Activated CD4-positive, alpha-beta memory T cell treated with anti-CD3 and anti-CD28 coated beads for 36 hours (primary cell): ENCODE data around the gene SMURF1. TPM values are rescaled to one million over a fixed set of nuclear protein-coding genes. Genes with fewer than 3 reads are reported as not detected.
"Not testable (repeated sequence)": the region's sequence is repeated elsewhere in the genome, so short reads cannot be mapped to it uniquely, and the experiment has no call there.

Experiments used
- CTCF ChIA-PET: fragments of 350-600 bp; sonication (Branson Sonifier 250); formaldehyde crosslinking; loops from one replicate; lab custom pipeline; 2021; ENCODE audit warnings: antibody characterized with exemption, inconsistent platforms; lab: Charles Lee
- POLR2A ChIA-PET: fragments of 350-600 bp; sonication (Branson Sonifier 250); formaldehyde crosslinking; loops from one replicate; lab custom pipeline; 2021; ENCODE audit warnings: antibody characterized with exemption; lab: Charles Lee
- DNase-seq: peaks from one replicate; pipeline ENCODE4 v3.0.0-alpha.2; 2020
- H3K27ac Mint-ChIP-seq: one replicate; pipeline ENCODE4 v1.8.0; 2021; ENCODE audit warnings: mixed read lengths
- H3K27me3 Mint-ChIP-seq: one replicate; pipeline ENCODE4 v1.8.0; 2021; ENCODE audit warnings: mixed read lengths
- H3K36me3 Mint-ChIP-seq: one replicate; pipeline ENCODE4 v1.8.0; 2021; ENCODE audit warnings: mixed read lengths
- H3K4me1 Mint-ChIP-seq: one replicate; pipeline ENCODE4 v1.8.0; 2021; ENCODE audit warnings: low read depth, mixed read lengths
- H3K4me3 Mint-ChIP-seq: one replicate; pipeline ENCODE4 v1.8.0; 2021; ENCODE audit warnings: mild to moderate bottlenecking, mixed read lengths
- H3K9me3 Mint-ChIP-seq: one replicate; pipeline ENCODE4 v1.8.0; 2021; ENCODE audit warnings: mixed read lengths
- intact Hi-C: fragments of 100-400 bp; cut with micrococcal nuclease; formaldehyde crosslinking; loops from one replicate; pipeline ENCODE4 v1.15.1; 2023
- total RNA-seq, 2 experiments: library from RNA; stranded (reverse); gene quantifications; one replicate each; pipeline ENCODE4 v1.2.3, GENCODE V29; 2021

SMURF1 gene
- total RNA-seq, 2 experiments from 2014 or later = 14.0 to 16.2 TPM

DNA sequence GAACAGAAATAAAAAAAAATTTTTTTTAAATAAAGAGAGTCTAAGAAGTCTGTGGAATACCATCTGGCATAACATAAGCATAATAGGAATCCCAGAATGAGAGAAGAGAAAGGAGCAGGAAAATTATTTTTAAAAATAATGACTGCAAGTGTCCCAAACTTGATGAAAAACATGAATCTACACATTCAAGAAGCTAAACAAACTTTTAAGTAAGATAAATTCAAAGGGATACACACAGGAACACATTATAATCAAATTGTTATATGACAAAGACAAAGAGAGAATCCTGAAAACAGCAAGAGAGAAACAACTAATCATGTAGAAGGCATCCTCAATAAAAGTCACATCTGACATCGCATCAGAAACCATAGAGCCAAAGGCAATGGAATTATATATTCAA lies 30.9 kb downstream of the SMURF1 start:
- H3K4me3 Mint-ChIP-seq = no peak overlapping the region
- H3K36me3 Mint-ChIP-seq = peaks cover 8% of the 10 kb centered on the region
- H3K27ac Mint-ChIP-seq = no peak overlapping the region
- DNase-seq = no peak
- H3K9me3 Mint-ChIP-seq = peaks cover 12% of the 10 kb centered on the region
- H3K27me3 Mint-ChIP-seq = no peaks in the 10 kb centered on the region
- CTCF ChIA-PET = no interaction called here
- intact Hi-C loops = no loop called here
- POLR2A ChIA-PET = no interaction called here
- H3K4me1 Mint-ChIP-seq = peaks cover 59% of the 10 kb centered on the region

DNA sequence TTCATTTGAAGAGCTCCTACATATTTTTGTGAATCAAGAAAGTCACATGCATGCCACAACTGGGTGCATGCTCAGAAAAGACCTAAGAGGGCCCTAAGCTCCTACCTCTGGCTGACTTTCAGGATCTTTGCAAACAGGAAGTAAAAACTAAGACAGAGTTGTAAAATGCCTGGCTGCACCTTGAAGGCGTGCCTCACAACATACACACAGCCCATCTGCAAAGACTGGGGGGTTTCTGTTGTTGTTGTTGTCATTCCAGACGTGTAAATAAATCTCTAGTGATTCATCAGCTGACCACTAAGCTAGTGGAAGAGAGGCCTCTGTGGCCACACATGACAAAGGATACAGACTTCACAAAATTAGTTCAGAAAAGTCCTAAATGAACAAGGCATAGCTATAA lies 31.8 kb downstream of the SMURF1 start:
- intact Hi-C loops = no loop called here
- no peak for DNase-seq
- Mint-ChIP-seq H3K27me3 (no peaks in the 10 kb centered on the region), H3K4me1 (peaks cover 64% of the 10 kb centered on the region), H3K9me3 (peaks cover 10% of the 10 kb centered on the region), H3K27ac (no peak overlapping the region), H3K36me3 (peaks cover 7% of the 10 kb centered on the region), H3K4me3 (no peak overlapping the region)
- POLR2A ChIA-PET = interaction anchor here (1.5 kb wide), 1 partner anchor 30 kb away, joined by 3 read pairs; no protein-coding TSS in a partner anchor
- CTCF ChIA-PET = no interaction called here

DNA sequence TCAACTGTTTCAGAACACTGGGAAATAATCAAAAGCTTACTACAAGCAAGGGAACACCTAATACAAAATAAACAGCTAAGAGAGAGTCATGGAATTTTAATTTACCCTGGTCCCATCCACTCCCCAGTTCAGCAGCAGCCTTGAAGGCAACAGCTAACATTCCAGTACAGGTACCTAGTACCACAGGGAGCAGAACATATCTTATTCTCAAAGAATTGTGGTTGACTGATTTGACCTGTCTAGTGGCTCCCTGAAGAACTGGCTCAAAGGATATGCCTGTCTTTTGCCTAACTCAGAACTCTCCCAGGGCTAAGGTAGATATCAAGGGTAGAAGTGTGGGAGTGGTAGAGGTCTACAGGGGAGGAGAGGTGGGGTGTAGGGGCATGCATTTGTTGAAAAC lies 32.3 kb downstream of the SMURF1 start:
- Mint-ChIP-seq H3K27me3 (no peaks in the 10 kb centered on the region), H3K4me1 (peaks cover 68% of the 10 kb centered on the region), H3K27ac (no peak overlapping the region), H3K4me3 (no peak overlapping the region), H3K36me3 (peaks cover 7% of the 10 kb centered on the region), H3K9me3 (peaks cover 6% of the 10 kb centered on the region)
- DNase-seq = no peak
- intact Hi-C loops = no loop called here
- POLR2A ChIA-PET = interaction anchor here (1.5 kb wide), 1 partner anchor 31 kb away, joined by 3 read pairs; no protein-coding TSS in a partner anchor
- CTCF ChIA-PET = no interaction called here

DNA sequence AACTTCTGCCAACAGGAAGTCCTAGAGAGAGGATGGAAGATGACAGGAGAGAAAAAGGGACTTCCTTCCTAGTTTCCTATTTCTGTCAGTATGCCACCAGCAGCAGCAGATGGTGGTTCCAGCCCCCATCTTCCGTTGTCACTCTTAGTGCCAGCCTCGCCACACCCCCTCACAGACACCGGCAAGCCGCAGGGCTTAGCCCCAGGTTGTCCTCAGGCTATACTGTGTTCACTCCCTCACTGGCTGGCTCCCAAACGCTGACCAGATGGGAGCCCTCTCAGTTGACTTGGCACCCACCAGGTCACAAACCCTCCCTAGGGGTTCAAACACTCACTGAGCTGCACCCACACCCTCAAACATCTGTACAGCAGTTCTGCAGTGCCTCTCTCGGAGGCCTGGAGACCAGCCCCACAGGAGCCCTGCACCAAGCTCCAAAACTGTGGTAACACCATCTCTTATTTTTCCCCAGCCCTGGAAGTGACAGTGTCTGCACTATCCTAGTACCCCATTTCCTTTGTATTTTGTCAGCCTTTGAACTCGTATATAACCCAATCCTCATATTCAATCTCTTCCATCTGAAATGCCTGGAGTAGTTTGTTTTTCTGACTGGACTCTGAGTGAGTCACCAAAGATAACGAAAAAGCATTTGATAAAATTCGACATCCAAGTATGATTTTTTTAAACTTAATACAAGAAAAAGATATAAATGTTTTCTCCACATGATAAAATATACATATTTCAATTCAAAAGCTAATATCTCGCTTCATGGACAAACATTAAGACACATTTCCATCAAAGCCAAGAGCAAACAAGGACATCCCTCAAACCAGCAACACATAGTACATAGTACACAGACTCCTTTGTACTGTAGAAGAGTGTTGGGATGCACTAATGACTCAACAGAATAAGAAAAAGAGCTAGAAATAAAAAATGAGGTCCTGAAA lies 34.5 kb downstream of the SMURF1 start:
- POLR2A ChIA-PET = no interaction called here
- CTCF ChIA-PET = no interaction called here
- peaks cover 4% of the 10 kb centered on the region for H3K36me3 Mint-ChIP-seq
- H3K27me3 Mint-ChIP-seq = no peaks in the 10 kb centered on the region
- H3K4me1 Mint-ChIP-seq = peaks cover 64% of the 10 kb centered on the region
- no peaks in the 10 kb centered on the region for H3K9me3 Mint-ChIP-seq
- H3K4me3 Mint-ChIP-seq = no peak overlapping the region
- intact Hi-C loops = no loop called here
- DNase-seq = no peak
- H3K27ac Mint-ChIP-seq = no peak overlapping the region

DNA sequence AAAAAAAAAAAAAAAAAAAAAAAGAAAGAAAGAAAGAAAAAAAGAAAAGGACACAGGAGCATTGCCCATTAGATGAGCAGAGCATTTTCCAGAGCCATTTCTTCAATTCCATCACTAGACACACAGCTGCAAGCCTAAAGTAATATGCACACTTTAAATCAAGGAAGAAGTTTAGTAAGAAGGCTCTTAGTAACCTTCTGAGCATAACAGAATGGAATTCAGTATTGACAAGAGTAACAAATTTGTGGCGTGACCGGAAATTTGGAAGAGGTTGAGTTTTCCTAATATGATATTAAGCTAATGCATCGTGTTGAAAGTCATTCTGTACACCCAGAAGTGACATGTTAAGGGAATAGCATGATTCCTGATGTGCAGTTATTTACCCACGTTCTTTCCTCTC lies 35.3 kb downstream of the SMURF1 start:
- Mint-ChIP-seq H3K4me1 (peaks cover 69% of the 10 kb centered on the region), H3K9me3 (no peaks in the 10 kb centered on the region), H3K27ac (no peak overlapping the region), H3K4me3 (no peak overlapping the region), H3K36me3 (peaks cover 4% of the 10 kb centered on the region), H3K27me3 (no peaks in the 10 kb centered on the region)
- intact Hi-C loops = no loop called here
- ChIA-PET POLR2A (no interaction called here), CTCF (no interaction called here)
- no peak for DNase-seq

DNA sequence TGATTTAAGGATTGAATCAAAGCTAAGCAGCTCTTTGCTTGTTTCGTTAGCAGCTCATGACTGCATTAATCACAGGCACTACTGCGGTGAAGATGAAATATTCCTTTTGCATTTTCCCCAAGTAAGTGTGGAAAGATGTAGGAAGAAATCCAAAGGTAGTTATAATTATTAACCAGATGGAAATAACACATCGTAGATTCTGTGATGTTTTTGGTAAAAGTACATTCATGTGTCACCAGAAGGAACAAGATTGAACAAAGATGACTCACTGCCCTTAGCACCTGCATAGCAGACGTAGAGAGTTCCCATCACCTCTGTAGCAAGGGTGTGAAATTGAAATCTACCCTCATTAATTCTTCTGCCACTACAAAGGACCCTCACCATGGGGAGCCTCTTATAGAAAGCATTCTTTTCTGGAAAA lies 37.1 kb downstream of the SMURF1 start:
- no peak overlapping the region for H3K4me3 Mint-ChIP-seq

DNA sequence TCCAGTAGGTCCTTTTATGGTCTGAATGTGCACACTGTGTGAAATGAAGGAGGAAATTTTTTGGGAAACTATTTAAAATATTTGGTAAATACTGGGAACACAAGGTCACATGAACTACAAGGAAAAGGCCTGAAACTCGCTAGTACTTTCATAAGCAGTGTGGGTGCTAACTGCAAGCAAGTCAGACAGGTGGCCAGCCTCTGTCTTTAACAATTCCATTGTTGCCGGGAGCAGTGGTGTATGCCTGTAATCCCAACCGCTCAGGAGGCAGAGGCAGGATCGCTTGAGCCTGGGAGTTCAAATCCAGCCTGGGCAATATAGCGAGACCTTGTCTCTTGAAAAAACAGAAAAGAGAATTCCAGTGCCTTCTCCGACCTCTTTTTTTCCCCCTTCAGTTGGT lies 37.5 kb downstream of the SMURF1 start:
- Mint-ChIP-seq H3K27me3 (no peaks in the 10 kb centered on the region), H3K4me1 (peaks cover 66% of the 10 kb centered on the region), H3K4me3 (no peak overlapping the region), H3K27ac (no peak overlapping the region), H3K36me3 (no peaks in the 10 kb centered on the region), H3K9me3 (no peaks in the 10 kb centered on the region)
- DNase-seq = no peak
- intact Hi-C loops = no loop called here
- ChIA-PET POLR2A (no interaction called here), CTCF (no interaction called here)

More for the DNA sequence above, 37.1 kb downstream of the SMURF1 start:
- H3K36me3 Mint-ChIP-seq = no peaks in the 10 kb centered on the region
- CTCF ChIA-PET = no interaction called here
- no peak for DNase-seq
- peaks cover 70% of the 10 kb centered on the region for H3K4me1 Mint-ChIP-seq
- no peak overlapping the region for H3K27ac Mint-ChIP-seq
- no peaks in the 10 kb centered on the region for H3K9me3 Mint-ChIP-seq
- POLR2A ChIA-PET = no interaction called here
- intact Hi-C loops = no loop called here
- H3K27me3 Mint-ChIP-seq = no peaks in the 10 kb centered on the region

DNA sequence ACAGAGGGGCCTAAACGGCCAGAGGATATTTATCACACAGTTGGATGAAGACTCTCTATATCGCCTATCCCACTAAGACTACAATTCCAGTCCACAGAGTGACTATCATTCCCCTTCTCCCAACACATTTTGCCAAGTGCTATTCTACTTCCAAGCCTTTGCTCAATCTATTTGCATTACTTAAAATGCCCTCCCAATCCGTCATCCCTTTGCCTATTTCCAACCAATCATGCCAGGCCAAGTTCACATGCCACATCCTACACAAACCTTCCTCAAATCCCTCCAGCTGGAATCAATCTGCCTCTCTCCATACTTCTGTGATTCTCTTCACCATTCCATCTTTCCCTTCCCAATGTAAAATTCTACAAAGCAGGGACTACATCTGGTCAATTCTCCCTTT lies 38.2 kb downstream of the SMURF1 start:
- CTCF ChIA-PET = no interaction called here
- Mint-ChIP-seq H3K27ac (no peak overlapping the region), H3K4me1 (peaks cover 67% of the 10 kb centered on the region), H3K27me3 (no peaks in the 10 kb centered on the region), H3K9me3 (peaks cover under 1% of the 10 kb centered on the region), H3K36me3 (peaks cover 2% of the 10 kb centered on the region), H3K4me3 (no peak overlapping the region)
- intact Hi-C loops = no loop called here
- POLR2A ChIA-PET = no interaction called here
- no peak for DNase-seq

DNA sequence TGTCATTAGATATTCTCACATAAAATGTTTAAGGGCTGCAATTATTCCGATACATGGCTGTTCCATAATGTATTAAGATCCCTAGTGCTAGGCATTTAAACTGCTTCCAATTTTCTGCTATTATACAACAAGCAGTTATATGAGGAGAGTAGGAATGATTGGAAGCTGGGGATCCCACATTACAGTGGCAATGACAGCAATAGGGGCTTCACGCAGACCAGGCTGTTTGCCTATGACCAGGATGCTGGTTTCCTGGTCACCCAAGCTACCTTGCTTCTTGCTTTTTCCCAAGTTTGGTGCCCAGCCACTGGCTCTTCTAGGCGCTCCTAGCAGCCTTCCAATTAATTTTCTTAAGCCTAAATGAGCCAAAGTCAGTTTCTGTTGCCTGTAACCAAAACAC lies 39.3 kb downstream of the SMURF1 start:
- no peak for DNase-seq
- Mint-ChIP-seq H3K27me3 (no peaks in the 10 kb centered on the region), H3K9me3 (peaks cover 7% of the 10 kb centered on the region), H3K27ac (no peak overlapping the region), H3K36me3 (peaks cover 10% of the 10 kb centered on the region), H3K4me1 (peaks cover 67% of the 10 kb centered on the region), H3K4me3 (no peak overlapping the region)
- ChIA-PET CTCF (no interaction called here), POLR2A (no interaction called here)
- intact Hi-C loops = no loop called here

DNA sequence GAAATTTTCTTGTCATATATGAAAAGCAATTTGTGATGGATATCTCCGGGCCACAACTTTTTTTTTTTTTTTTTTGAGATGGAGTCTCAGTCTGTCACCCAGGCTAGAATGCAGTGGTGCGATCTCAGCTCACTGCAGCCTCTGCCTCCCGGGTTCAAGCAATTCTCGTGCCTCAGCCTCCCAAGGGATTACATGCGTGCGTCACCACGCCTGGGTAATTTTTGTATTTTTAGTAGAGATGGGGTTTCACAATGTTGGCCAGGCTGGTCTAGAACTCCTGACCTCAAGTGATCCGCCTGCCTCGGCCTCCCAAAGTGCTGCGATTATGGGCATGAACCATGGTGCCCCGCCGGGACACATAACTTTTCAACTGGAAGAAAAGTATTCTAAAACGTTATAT lies 40.1 kb downstream of the SMURF1 start:
- CTCF ChIA-PET = not testable (repeated sequence)
- POLR2A ChIA-PET = interaction anchor here (0.6 kb wide), 1 partner anchor 188 kb away, joined by 3 read pairs; no protein-coding TSS in a partner anchor

DNA sequence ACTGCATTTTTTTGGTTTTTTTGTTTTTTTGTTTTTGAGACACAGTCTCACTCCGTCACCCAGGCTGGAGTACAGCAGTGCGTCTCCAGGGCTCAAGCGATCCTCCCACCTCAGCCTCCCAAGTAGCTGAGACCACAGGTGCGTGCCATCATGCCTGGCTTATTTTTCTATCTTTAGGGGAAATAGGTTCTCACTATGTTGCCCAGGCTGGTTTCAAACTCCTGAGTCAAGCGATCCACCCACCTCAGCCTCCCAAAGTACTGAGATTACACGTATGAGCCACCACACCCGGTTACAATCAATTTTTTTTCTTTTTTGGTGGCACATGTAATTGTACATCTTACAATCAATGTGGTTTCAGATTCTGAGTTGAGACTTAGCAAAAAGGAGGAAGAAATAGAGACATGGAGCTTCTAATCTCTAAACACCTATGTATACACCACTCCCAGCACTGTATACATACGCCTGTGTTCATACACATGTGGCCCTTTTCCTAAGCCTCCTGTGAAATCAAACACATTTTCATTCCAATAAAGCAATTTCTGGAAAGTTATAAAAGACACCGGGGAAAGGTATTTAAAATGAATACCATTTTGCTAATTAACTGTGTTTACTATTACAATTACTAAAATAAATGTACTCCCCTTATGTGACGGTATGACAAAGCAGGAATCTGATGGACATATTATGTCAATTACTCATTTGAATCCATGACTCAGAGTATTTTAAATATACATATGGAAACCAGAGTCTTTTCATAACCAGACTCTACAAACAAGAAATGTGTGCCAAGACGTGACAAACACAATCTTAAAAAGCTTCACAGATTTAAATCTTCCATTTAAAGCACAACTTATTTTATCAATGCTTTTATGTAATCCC lies 40.9 kb downstream of the SMURF1 start:
- peak overlapping the region; percentile 10 for H3K4me3 Mint-ChIP-seq
- peaks cover 69% of the 10 kb centered on the region for H3K4me1 Mint-ChIP-seq
- H3K9me3 Mint-ChIP-seq = peaks cover 20% of the 10 kb centered on the region
- H3K27ac Mint-ChIP-seq = peak overlapping the region; percentile 73
- intact Hi-C loops = loop anchor here (1.0 to 2.0 kb wide), 3 partner anchors 12 to 220 kb away; no protein-coding TSS in a partner anchor
- ChIA-PET CTCF (no interaction called here), POLR2A (interaction anchor here (0.6 kb wide), 1 partner anchor 189 kb away, joined by 3 read pairs; no protein-coding TSS in a partner anchor)
- H3K36me3 Mint-ChIP-seq = peaks cover 23% of the 10 kb centered on the region
- peak; percentile 76 for DNase-seq
- H3K27me3 Mint-ChIP-seq = no peaks in the 10 kb centered on the region

More for the DNA sequence above, 40.1 kb downstream of the SMURF1 start:
- intact Hi-C loops = loop anchor here (1.0 to 2.0 kb wide), 3 partner anchors 11 to 221 kb away; no protein-coding TSS in a partner anchor
- peaks cover 13% of the 10 kb centered on the region for H3K9me3 Mint-ChIP-seq
- not testable (repeated sequence) for H3K27ac Mint-ChIP-seq, H3K4me3 Mint-ChIP-seq, DNase-seq, H3K27me3 Mint-ChIP-seq
- peaks cover 16% of the 10 kb centered on the region for H3K36me3 Mint-ChIP-seq
- peaks cover 65% of the 10 kb centered on the region for H3K4me1 Mint-ChIP-seq

DNA sequence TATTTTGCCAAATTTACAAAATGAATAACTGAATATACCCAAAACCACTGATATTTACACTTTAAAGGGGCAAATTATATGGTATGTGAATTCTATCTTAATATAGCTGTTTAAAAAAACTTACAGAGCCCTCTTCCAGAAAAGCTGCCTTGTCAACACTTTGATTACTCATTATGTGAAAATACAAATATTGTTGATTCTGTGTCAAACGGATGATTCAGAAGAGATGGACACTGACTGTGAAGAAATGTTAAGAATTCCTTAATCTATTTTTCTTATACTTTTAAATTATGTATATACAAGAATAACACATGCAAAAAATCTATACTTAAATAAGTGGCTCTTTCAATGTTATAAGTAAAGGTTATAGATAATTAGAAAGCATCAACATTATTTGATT lies 41.5 kb downstream of the SMURF1 start:
- no peak for DNase-seq
- Mint-ChIP-seq H3K36me3 (peaks cover 26% of the 10 kb centered on the region), H3K27ac (no peak overlapping the region), H3K9me3 (peaks cover 25% of the 10 kb centered on the region), H3K27me3 (no peaks in the 10 kb centered on the region), H3K4me1 (peaks cover 68% of the 10 kb centered on the region), H3K4me3 (no peak overlapping the region)
- ChIA-PET POLR2A (no interaction called here), CTCF (no interaction called here)
- intact Hi-C loops = loop anchor here (2.0 kb wide), 1 partner anchor 220 kb away; no protein-coding TSS in a partner anchor
